IMR-90 (cell line): ENCODE results near the gene INSR.

Experiments used
- BHLHE40 ChIP-seq: fragments of 150-350 bp; IDR thresholded peaks from 2 replicates; pipeline ENCODE4 v1.6.1; 2016; ENCODE audit warnings: mild to moderate bottlenecking, low read depth, low read length
- CEBPB ChIP-seq: IDR thresholded peaks from 2 replicates; pipeline ENCODE4 v1.6.1; 2012; ENCODE audit warnings: low read depth, low read length, improper control_type of control experiment
- MAZ ChIP-seq: IDR thresholded peaks from 2 replicates; pipeline ENCODE4 v1.6.1; 2012; ENCODE audit warnings: low read depth, mild to moderate bottlenecking, low read length, improper control_type of control experiment, moderate library complexity, borderline replicate concordance
- POLR2A ChIP-seq: IDR thresholded peaks from 2 replicates; pipeline ENCODE4 v1.6.1; 2012; ENCODE audit warnings: mild to moderate bottlenecking, low read depth, low read length
- RAD21 ChIP-seq: IDR thresholded peaks from 2 replicates; pipeline ENCODE4 v1.6.1; 2012; ENCODE audit warnings: low read length, improper control_type of control experiment
- RCOR1 ChIP-seq: IDR thresholded peaks from 2 replicates; pipeline ENCODE4 v1.6.1; 2012; ENCODE audit warnings: mild to moderate bottlenecking, low read length, improper control_type of control experiment; ENCODE audit not compliant: insufficient replicate concordance
- RFX5 ChIP-seq: IDR thresholded peaks from 2 replicates; pipeline ENCODE4 v1.8.0; 2012; ENCODE audit warnings: low read depth, mild to moderate bottlenecking, low read length, moderate library complexity
- SMC3 ChIP-seq: fragments of 150-350 bp; IDR thresholded peaks from 2 replicates; pipeline ENCODE4 v1.6.1; 2016; ENCODE audit warnings: low read depth, mild to moderate bottlenecking, antibody characterized with exemption, low read length, moderate library complexity
- TF ChIP-seq, protein P1 (sequence below): conservative IDR thresholded peaks from 2 replicates; pipeline ENCODE4 v1.5.1; 2012; ENCODE audit warnings: mild to moderate bottlenecking, low read depth, low read length, improper control_type of control experiment
- TF ChIP-seq, protein P2 (sequence below): fragments of 150-350 bp; IDR thresholded peaks from 2 replicates; pipeline ENCODE4 v1.6.1; 2017; ENCODE audit warnings: mild to moderate bottlenecking, antibody characterized with exemption, low read length, low read depth

DNA sequence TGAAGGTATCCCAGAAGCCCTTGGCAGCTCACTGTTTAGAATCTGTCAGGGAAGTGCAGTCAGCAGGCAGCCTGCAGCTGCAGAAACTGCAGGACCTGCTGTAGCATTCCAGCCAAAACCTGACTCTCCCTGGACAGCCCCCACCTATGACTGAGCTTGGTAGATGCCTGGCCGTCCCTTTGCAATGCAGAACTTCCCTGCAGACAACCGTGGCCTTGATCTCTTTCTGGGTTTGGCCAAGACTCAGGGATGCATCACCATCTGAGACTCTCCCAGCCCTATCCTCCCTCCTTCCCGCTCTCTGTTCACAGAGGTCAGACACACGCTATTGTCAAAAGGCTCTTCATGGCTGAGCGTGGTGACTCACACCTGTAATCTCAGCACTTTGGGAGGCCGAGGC lies 125.3 kb downstream of the INSR start:
- TF ChIP-seq, protein P1, sequence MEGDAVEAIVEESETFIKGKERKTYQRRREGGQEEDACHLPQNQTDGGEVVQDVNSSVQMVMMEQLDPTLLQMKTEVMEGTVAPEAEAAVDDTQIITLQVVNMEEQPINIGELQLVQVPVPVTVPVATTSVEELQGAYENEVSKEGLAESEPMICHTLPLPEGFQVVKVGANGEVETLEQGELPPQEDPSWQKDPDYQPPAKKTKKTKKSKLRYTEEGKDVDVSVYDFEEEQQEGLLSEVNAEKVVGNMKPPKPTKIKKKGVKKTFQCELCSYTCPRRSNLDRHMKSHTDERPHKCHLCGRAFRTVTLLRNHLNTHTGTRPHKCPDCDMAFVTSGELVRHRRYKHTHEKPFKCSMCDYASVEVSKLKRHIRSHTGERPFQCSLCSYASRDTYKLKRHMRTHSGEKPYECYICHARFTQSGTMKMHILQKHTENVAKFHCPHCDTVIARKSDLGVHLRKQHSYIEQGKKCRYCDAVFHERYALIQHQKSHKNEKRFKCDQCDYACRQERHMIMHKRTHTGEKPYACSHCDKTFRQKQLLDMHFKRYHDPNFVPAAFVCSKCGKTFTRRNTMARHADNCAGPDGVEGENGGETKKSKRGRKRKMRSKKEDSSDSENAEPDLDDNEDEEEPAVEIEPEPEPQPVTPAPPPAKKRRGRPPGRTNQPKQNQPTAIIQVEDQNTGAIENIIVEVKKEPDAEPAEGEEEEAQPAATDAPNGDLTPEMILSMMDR = no peak
- TF ChIP-seq RFX5 (no peak), RAD21 (no peak), SMC3 (no peak), POLR2A (no peak), CEBPB (no peak), BHLHE40 (no peak), MAZ (no peak), RCOR1 (no peak)
- TF ChIP-seq, protein P2, sequence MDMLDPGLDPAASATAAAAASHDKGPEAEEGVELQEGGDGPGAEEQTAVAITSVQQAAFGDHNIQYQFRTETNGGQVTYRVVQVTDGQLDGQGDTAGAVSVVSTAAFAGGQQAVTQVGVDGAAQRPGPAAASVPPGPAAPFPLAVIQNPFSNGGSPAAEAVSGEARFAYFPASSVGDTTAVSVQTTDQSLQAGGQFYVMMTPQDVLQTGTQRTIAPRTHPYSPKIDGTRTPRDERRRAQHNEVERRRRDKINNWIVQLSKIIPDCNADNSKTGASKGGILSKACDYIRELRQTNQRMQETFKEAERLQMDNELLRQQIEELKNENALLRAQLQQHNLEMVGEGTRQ = no peak
